GM12891 (cell line): ENCODE measurements around the gene GRM4.

ENCODE experiments used
- POLR2A ChIP-seq: IDR thresholded peaks from 2 replicates; pipeline ENCODE4 v1.6.1; 2011; ENCODE audit warnings: low read depth, low read length, control low read depth
- POLR2AphosphoS5 ChIP-seq: IDR thresholded peaks from 2 replicates; pipeline ENCODE4 v1.6.1; 2011; ENCODE audit warnings: low read depth, low read length, control low read depth
- POU2F2 ChIP-seq: IDR thresholded peaks from 2 replicates; pipeline ENCODE4 v1.6.1; 2011; ENCODE audit warnings: low read depth, mild to moderate bottlenecking, control low read depth, low read length, moderate library complexity
- TAF1 ChIP-seq: IDR thresholded peaks from 2 replicates; pipeline ENCODE4 v1.6.1; 2011; ENCODE audit warnings: low read depth, low read length, control low read depth

DNA sequence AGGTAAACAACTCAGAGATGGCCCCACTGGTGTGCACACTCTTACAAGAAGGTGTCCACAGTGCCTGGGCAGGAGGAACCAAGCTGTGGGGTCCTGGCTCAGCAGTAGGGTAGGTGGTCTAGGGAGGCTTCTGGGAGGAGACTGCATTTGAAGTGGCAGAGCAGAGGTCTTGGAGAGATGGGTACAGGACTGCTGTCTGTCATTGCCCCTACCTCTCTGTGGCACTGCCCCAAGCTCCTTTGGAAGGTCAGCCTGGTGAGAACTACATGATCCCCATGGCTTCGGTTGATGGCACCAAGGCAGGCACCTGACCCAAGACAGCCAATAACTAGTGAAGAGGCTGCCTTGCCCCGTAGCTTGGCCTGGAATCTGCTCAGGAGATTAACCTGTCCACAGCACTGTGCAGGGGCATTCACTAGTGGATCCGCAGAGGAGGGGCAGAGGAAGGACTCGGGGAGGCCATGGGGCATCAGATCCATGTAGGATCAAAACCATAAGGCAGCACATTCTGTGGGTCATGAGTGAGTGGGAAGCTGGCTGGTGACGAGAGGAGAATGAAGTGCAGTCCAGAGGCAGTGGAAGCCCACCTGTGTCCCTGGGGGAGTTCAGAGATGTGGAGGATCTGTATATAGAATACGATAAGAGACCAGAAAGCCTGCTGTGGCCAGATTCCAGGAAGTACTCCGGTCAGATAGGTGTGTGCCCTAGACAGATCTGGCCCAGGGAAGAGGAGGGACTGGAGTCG lies 162.0 kb downstream of the GRM4 start:
- no peak for TF ChIP-seq POLR2AphosphoS5
- no peak for TF ChIP-seq POLR2A
- no peak for TF ChIP-seq TAF1
- no peak for TF ChIP-seq POU2F2
